Measurements from ENCODE around the gene CCDC120.
A peak's percentile ranks its signal among the peaks of the same experiment; 100 is the strongest.

CCDC120 gene

GRCh38 chrX:49061490-49061889, 2.7 kb downstream of the CCDC120 start:
- H3K4me3 ChIP-seq (ENCODE audit: low read depth, low read length) = no peak overlapping the region

- H3K4me3 ChIP-seq (ENCODE audit: low read depth, low read length) = no peak overlapping the region
These were observed 3.1 kb downstream of the CCDC120 start for GRCh38 chrX:49061916-49062315.

GRCh38 chrX:49063715-49064114, 4.9 kb downstream of the CCDC120 start:
- H3K4me3 ChIP-seq (ENCODE audit: low read depth, low read length) = no peak overlapping the region

GRCh38 chrX:49064303-49064702, 5.5 kb downstream of the CCDC120 start:
- no peak overlapping the region for H3K4me3 ChIP-seq (ENCODE audit: low read depth, low read length)

GRCh38 chrX:49064735-49065134, 5.9 kb downstream of the CCDC120 start:
- H3K4me3 ChIP-seq (ENCODE audit: low read depth, low read length) = no peak overlapping the region

GRCh38 chrX:49066278-49066677, 7.5 kb downstream of the CCDC120 start:
- no peak overlapping the region for H3K4me3 ChIP-seq (ENCODE audit: low read depth, low read length)

GRCh38 chrX:49066690-49067089, 7.9 kb downstream of the CCDC120 start:
- H3K4me3 ChIP-seq (ENCODE audit: low read depth, low read length) = no peak overlapping the region

GRCh38 chrX:49067285-49068120, 8.7 kb downstream of the CCDC120 start:
- H3K4me3 ChIP-seq (ENCODE audit: low read depth, low read length) = no peak overlapping the region

GRCh38 chrX:49069038-49069437, 10.2 kb downstream of the CCDC120 start:
- no peak overlapping the region for H3K4me3 ChIP-seq (ENCODE audit: low read depth, low read length)

GRCh38 chrX:49070988-49071387, 12.2 kb downstream of the CCDC120 start:
- no peak overlapping the region for H3K4me3 ChIP-seq (ENCODE audit: low read depth, low read length)

GRCh38 chrX:49071877-49072711, 13.3 kb downstream of the CCDC120 start:
- peak overlapping the region; percentile 6 for H3K4me3 ChIP-seq (ENCODE audit: low read depth, low read length)

- H3K4me3 ChIP-seq (ENCODE audit: low read depth, low read length) = peak overlapping the region; percentile 67
These were observed 13.9 kb downstream of the CCDC120 start for GRCh38 chrX:49072712-49073095.

GRCh38 chrX:49073601-49074575, 15.1 kb downstream of the CCDC120 start, which contains the start of gene PRAF2:
Gene PRAF2 (minus strand): TSS chrX:49074002. CDS start chrX:49073987, 15 bp downstream.
- H3K4me3 ChIP-seq (ENCODE audit: low read depth, low read length) = peak within 1 kb of the TSS; percentile 67

GRCh38 chrX:49075347-49075746, 16.5 kb downstream of the CCDC120 start:
- H3K4me3 ChIP-seq (ENCODE audit: low read depth, low read length) = no peak overlapping the region

- no peak overlapping the region for H3K4me3 ChIP-seq (ENCODE audit: low read depth, low read length)
These were observed 19.1 kb downstream of the CCDC120 start for GRCh38 chrX:49077941-49078340.

GRCh38 chrX:49079489-49080428, 21.0 kb downstream of the CCDC120 start, which contains the start of gene WDR45:
Gene WDR45 (minus strand): TSS chrX:49079887. CDS start chrX:49078095, 1,792 bp downstream.
- H3K4me3 ChIP-seq (ENCODE audit: low read depth, low read length) = peak within 1 kb of the TSS; percentile 59

- no peak overlapping the region for H3K4me3 ChIP-seq (ENCODE audit: low read depth, low read length)
These were observed 23.6 kb downstream of the CCDC120 start for GRCh38 chrX:49082271-49082871.

- no peak overlapping the region for H3K4me3 ChIP-seq (ENCODE audit: low read depth, low read length)
These were observed 30.8 kb downstream of the CCDC120 start for GRCh38 chrX:49089553-49089952.

GRCh38 chrX:49096419-49096818, 37.6 kb downstream of the CCDC120 start:
- H3K4me3 ChIP-seq (ENCODE audit: low read depth, low read length) = no peak overlapping the region
